ENCODE measurements around the gene KCNJ14. TPM values are rescaled to one million over a fixed set of nuclear protein-coding genes. Genes with fewer than 3 reads are reported as not detected.

KCNJ14 gene
- total and polyA plus RNA-seq, 2 of the 4 experiments (the other 2 are of a cell fraction), result 0.18 to 0.39 TPM

DNA sequence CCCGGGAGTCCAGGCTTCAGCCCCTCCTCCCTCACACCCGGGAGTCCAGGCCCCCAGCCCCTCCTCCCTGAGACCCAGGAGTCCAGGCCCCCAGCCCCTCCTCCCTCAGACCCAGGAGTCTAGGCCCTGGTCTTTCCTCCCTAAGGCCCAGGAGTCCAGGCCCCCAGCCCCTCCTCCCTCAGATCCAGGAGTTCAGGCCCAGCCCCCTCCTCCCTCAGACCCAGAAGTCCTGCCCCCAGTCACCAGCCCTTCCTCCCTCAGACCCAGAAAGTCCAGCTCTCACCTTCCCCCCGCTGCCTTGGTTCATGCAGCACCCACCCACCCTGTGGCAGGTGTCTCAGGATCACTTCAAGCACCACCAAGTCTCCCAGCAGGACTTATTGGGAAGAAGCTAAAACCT lies 27.9 kb downstream of the KCNJ14 start:
- Histone ChIP-seq H2AK5ac (ENCODE audit: low read depth, low read length) (peak overlapping the region; percentile 25; the same call in 1 of the 2 replicates), H3K56ac (ENCODE audit: extremely low read depth, insufficient read depth, low read length) (no peak overlapping the region), H3K18ac (ENCODE audit: low read depth, low read length) (no peak overlapping the region), H2BK15ac (ENCODE audit: low read depth, low read length) (no peak overlapping the region), H3K23ac (ENCODE audit: low read depth, low read length) (no peak overlapping the region), H4K5ac (ENCODE audit: low read depth, low read length) (no peak overlapping the region), H2AFZ (replicated peaks; ENCODE audit: low read length, poor library complexity) (no peak overlapping the region), H3K36me3 (ENCODE audit: control insufficient read depth, insufficient read depth, low read length) (peaks cover 12% of the 10 kb centered on the region; the same call in 1 of the 2 replicates), H3K4ac (ENCODE audit: low read depth, low read length) (no peak overlapping the region; the same call in 1 of the 2 replicates), H2AK9ac (replicated peaks; ENCODE audit: low read depth, low read length, poor library complexity) (no peak overlapping the region), H3K79me1 (ENCODE audit: low read depth in 1 of 2, low read length in 2 of 2) (peaks cover 0 to 7% of the 10 kb centered on the region in 2 experiments; a peak in 1 of 4 replicates), H3K14ac (replicated peaks; ENCODE audit: low read depth, low read length) (no peak overlapping the region), H3K4me3 (ENCODE audit: insufficient read depth, low read depth, low read length) (no peak overlapping the region), H2BK5ac (ENCODE audit: low read depth, low read length, poor library complexity, severe bottlenecking) (no peak overlapping the region), H2BK20ac (ENCODE audit: low read depth, low read length) (no peak overlapping the region), H3K9me1 (ENCODE audit: insufficient read depth, low read length) (peaks cover 20% of the 10 kb centered on the region), H3K27ac (ENCODE audit: insufficient read depth, low read length) (no peak overlapping the region), H2BK120ac (ENCODE audit: low read depth, low read length) (no peak overlapping the region), H3K4me1 (ENCODE audit: control insufficient read depth, insufficient read depth, low read length) (peaks cover 25% of the 10 kb centered on the region), H4K8ac (ENCODE audit: low read depth in 2 of 2, low read length in 2 of 2) (no peak overlapping the region), H3K27me3 (ENCODE audit: control insufficient read depth, insufficient read depth, low read length) (no peaks in the 10 kb centered on the region), H4K91ac (ENCODE audit: insufficient read depth, low read depth, low read length) (no peak overlapping the region), H3K9me3 (ENCODE audit: control insufficient read depth, insufficient read depth, low read length) (no peaks in the 10 kb centered on the region), H3K4me2 (ENCODE audit: low read depth, low read length) (no peak overlapping the region), H4K20me1 (ENCODE audit: insufficient read depth, low read length) (peaks cover 21% of the 10 kb centered on the region), H3K9ac (ENCODE audit: low read depth, low read length) (no peak overlapping the region)
- dilution Hi-C loops (cut with HindIII; ENCODE audit: low sequenced_read_pairs, unreplicated experiment), result no loop called here
- intact Hi-C loops (cut with micrococcal nuclease), result no loop called here
- CTCF ChIA-PET, result no interaction called here
- 100% methylated on average over 1 of the region's 3 CpGs; no CpG with 5 or more reads in 1 of the 2 experiments for WGBS, 2 experiments (ENCODE audit: extremely low coverage in 2 of 2, insufficient read length in 1 of 2)
- no TSS peak for BruUV-seq (replicated peaks)
- DNase-seq (no peak), ATAC-seq (ENCODE audit: low read depth) (no peak)
- TF ChIP-seq, protein P1, sequence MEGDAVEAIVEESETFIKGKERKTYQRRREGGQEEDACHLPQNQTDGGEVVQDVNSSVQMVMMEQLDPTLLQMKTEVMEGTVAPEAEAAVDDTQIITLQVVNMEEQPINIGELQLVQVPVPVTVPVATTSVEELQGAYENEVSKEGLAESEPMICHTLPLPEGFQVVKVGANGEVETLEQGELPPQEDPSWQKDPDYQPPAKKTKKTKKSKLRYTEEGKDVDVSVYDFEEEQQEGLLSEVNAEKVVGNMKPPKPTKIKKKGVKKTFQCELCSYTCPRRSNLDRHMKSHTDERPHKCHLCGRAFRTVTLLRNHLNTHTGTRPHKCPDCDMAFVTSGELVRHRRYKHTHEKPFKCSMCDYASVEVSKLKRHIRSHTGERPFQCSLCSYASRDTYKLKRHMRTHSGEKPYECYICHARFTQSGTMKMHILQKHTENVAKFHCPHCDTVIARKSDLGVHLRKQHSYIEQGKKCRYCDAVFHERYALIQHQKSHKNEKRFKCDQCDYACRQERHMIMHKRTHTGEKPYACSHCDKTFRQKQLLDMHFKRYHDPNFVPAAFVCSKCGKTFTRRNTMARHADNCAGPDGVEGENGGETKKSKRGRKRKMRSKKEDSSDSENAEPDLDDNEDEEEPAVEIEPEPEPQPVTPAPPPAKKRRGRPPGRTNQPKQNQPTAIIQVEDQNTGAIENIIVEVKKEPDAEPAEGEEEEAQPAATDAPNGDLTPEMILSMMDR (conservative IDR thresholded peaks at IDR 0.05; ENCODE audit: low read depth, low read length), result no peak
- TF ChIP-seq NFE2L2 (IDR thresholded peaks at IDR 0.05; ENCODE audit: low read depth, low read length) (no peak), RAD21 (IDR thresholded peaks at IDR 0.05; ENCODE audit: low read length) (no peak), CEBPB (IDR thresholded peaks at IDR 0.05; ENCODE audit: low read depth, low read length) (no peak), SMC3 (IDR thresholded peaks at IDR 0.05; ENCODE audit: low read depth, low read length) (no peak), RFX5 (IDR thresholded peaks at IDR 0.05; ENCODE audit: low read depth, low read length) (no peak), RCOR1 (IDR thresholded peaks at IDR 0.05; ENCODE audit: insufficient replicate concordance, low read length) (no peak), MAZ (IDR thresholded peaks at IDR 0.05; ENCODE audit: borderline replicate concordance, low read depth, low read length) (no peak), BHLHE40 (IDR thresholded peaks at IDR 0.05; ENCODE audit: low read depth, low read length) (no peak), POLR2A (IDR thresholded peaks at IDR 0.05; ENCODE audit: low read depth, low read length) (no peak), MXI1 (IDR thresholded peaks at IDR 0.05; ENCODE audit: borderline replicate concordance, low read depth, low read length) (no peak), CHD1 (IDR thresholded peaks at IDR 0.05; ENCODE audit: low read depth, low read length) (no peak), MAFK (IDR thresholded peaks at IDR 0.05; ENCODE audit: low read depth, low read length) (no peak), FOS (IDR thresholded peaks at IDR 0.05; ENCODE audit: low read depth, low read length) (no peak)
- TF ChIP-seq, protein P2, sequence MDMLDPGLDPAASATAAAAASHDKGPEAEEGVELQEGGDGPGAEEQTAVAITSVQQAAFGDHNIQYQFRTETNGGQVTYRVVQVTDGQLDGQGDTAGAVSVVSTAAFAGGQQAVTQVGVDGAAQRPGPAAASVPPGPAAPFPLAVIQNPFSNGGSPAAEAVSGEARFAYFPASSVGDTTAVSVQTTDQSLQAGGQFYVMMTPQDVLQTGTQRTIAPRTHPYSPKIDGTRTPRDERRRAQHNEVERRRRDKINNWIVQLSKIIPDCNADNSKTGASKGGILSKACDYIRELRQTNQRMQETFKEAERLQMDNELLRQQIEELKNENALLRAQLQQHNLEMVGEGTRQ (IDR thresholded peaks at IDR 0.05; ENCODE audit: low read depth, low read length), result no peak
- TF ChIP-seq, protein P3, sequence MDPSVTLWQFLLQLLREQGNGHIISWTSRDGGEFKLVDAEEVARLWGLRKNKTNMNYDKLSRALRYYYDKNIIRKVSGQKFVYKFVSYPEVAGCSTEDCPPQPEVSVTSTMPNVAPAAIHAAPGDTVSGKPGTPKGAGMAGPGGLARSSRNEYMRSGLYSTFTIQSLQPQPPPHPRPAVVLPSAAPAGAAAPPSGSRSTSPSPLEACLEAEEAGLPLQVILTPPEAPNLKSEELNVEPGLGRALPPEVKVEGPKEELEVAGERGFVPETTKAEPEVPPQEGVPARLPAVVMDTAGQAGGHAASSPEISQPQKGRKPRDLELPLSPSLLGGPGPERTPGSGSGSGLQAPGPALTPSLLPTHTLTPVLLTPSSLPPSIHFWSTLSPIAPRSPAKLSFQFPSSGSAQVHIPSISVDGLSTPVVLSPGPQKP (IDR thresholded peaks at IDR 0.05; ENCODE audit: borderline replicate concordance, low read depth, low read length), result no peak
- POLR2A ChIA-PET (ENCODE audit: unreplicated experiment), result interaction anchor here (0.7 kb wide), 1 partner anchor 10 kb away, joined by 4 read pairs; no protein-coding TSS in a partner anchor
- in situ Hi-C loops (cut with MboI; ENCODE audit: low sequenced_read_pairs), result no loop called here

Measured in IMR-90 (cell line).